Mesenchymal stem cell (in vitro differentiated cells and primary cell): Measurements from ENCODE around the gene DNAJC3.
A peak's percentile ranks its signal among the peaks of the same experiment; 100 is the strongest.
"Not testable (repeated sequence)": the region's sequence is repeated elsewhere in the genome, so short reads cannot be mapped to it uniquely, and the experiment has no call there.

Source experiments
- DNase-seq: peaks from one replicate; pipeline ENCODE4 v3.0.0-alpha.2; 2013
- H2AFZ ChIP-seq: one replicate; pipeline ENCODE4 v1.6.1; 2013; ENCODE audit warnings: low read depth, mild to moderate bottlenecking, control low read depth, inconsistent platforms, low read length, moderate library complexity
- H2AK5ac ChIP-seq: 2 replicates; pipeline ENCODE4 v1.6.1; 2013; ENCODE audit warnings: low read length, moderate library complexity, mild to moderate bottlenecking, inconsistent platforms; ENCODE audit not compliant: severe bottlenecking
- H2BK120ac ChIP-seq: one replicate; pipeline ENCODE4 v1.6.1; 2013; ENCODE audit warnings: low read depth, mild to moderate bottlenecking, inconsistent platforms, low read length, moderate library complexity
- H2BK12ac ChIP-seq, 2 experiments: one replicate each; pipeline ENCODE4 v1.6.1; 2013; ENCODE audit warnings: inconsistent platforms in 2 of 2, low read length in 2 of 2, mild to moderate bottlenecking in 2 of 2, moderate library complexity in 2 of 2, control low read depth in 1 of 2
- H2BK15ac ChIP-seq: one replicate; pipeline ENCODE4 v1.6.1; 2013; ENCODE audit warnings: mild to moderate bottlenecking, low read depth, inconsistent platforms; ENCODE audit not compliant: poor library complexity, severe bottlenecking
- H2BK5ac ChIP-seq: 2 replicates; pipeline ENCODE4 v1.6.1; 2013; ENCODE audit warnings: low read depth, mild to moderate bottlenecking, low read length, control low read depth, inconsistent platforms; ENCODE audit not compliant: poor library complexity, severe bottlenecking
- H3K14ac ChIP-seq, 2 experiments: one replicate each; pipeline ENCODE4 v1.6.1; 2013; ENCODE audit warnings: inconsistent platforms in 2 of 2, low read length in 2 of 2, control low read depth in 1 of 2, mild to moderate bottlenecking in 1 of 2, moderate library complexity in 1 of 2
- H3K18ac ChIP-seq, 2 experiments: one replicate each; pipeline ENCODE4 v1.6.1; 2013; ENCODE audit warnings: inconsistent platforms in 2 of 2, low read length in 2 of 2, control low read depth in 1 of 2, low read depth in 1 of 2, mild to moderate bottlenecking in 1 of 2
- H3K23ac ChIP-seq, 2 experiments: one replicate each; pipeline ENCODE4 v1.6.1; 2013; ENCODE audit warnings: inconsistent platforms in 2 of 2, low read length in 2 of 2, mild to moderate bottlenecking in 2 of 2, moderate library complexity in 2 of 2, control low read depth in 1 of 2
- H3K27ac ChIP-seq: 2 replicates; pipeline ENCODE4 v1.5.1; 2013; ENCODE audit warnings: mild to moderate bottlenecking, moderate library complexity, low read length, control low read depth, inconsistent platforms; ENCODE audit not compliant: poor library complexity, severe bottlenecking
- H3K27me3 ChIP-seq, 2 experiments: 2 replicates each; pipeline versions ENCODE4 v1.6.1 to v1.7.0; 2013; ENCODE audit warnings: low read length in 2 of 2, mild to moderate bottlenecking in 2 of 2, moderate library complexity in 2 of 2, control low read depth in 1 of 2, inconsistent platforms in 1 of 2; ENCODE audit not compliant: control insufficient read depth in 1 of 2, insufficient read depth in 1 of 2
- H3K36me3 ChIP-seq, 2 experiments: 2 replicates each; pipeline versions ENCODE4 v1.6.1 to v1.7.0; 2013; ENCODE audit warnings: low read length in 2 of 2, control low read depth in 1 of 2, inconsistent platforms in 1 of 2, low read depth in 1 of 2, mild to moderate bottlenecking in 1 of 2; ENCODE audit not compliant: insufficient read depth in 2 of 2, control insufficient read depth in 1 of 2
- H3K4ac ChIP-seq, 2 experiments: one replicate each; pipeline ENCODE4 v1.6.1; 2013; ENCODE audit warnings: inconsistent platforms in 2 of 2, low read length in 2 of 2, mild to moderate bottlenecking in 2 of 2, moderate library complexity in 2 of 2, control low read depth in 1 of 2, low read depth in 1 of 2
- H3K4me1 ChIP-seq: 2 replicates; pipeline ENCODE4 v1.6.1; 2013; ENCODE audit warnings: low read depth, low read length, control low read depth; ENCODE audit not compliant: control insufficient read depth, insufficient read depth
- H3K4me2 ChIP-seq: 2 replicates; pipeline ENCODE4 v1.6.1; 2013; ENCODE audit warnings: low read length, mild to moderate bottlenecking, inconsistent platforms; ENCODE audit not compliant: poor library complexity, severe bottlenecking
- H3K4me3 ChIP-seq, 2 experiments: 2 replicates each; pipeline versions ENCODE4 v1.5.1 to v1.7.0; 2013; ENCODE audit warnings: low read length in 2 of 2, mild to moderate bottlenecking in 2 of 2, control low read depth in 1 of 2, low read depth in 1 of 2; ENCODE audit not compliant: insufficient read depth in 1 of 2
- H3K79me1 ChIP-seq: replicated peaks from 2 replicates; pipeline ENCODE4 v1.6.1; 2013; ENCODE audit warnings: mild to moderate bottlenecking, control low read depth, low read length, inconsistent platforms; ENCODE audit not compliant: poor library complexity, severe bottlenecking
- H3K9ac ChIP-seq: 2 replicates; pipeline ENCODE4 v1.7.0; 2013; ENCODE audit warnings: mild to moderate bottlenecking, low read length, moderate library complexity
- H3K9me3 ChIP-seq: 2 replicates; pipeline ENCODE4 v1.7.0; 2013; ENCODE audit warnings: mild to moderate bottlenecking, low read length; ENCODE audit not compliant: control insufficient read depth
- H4K8ac ChIP-seq: one replicate; pipeline ENCODE4 v1.6.1; 2013; ENCODE audit warnings: inconsistent platforms, mild to moderate bottlenecking, low read length, moderate library complexity
- H4K91ac ChIP-seq: one replicate; pipeline ENCODE4 v1.6.1; 2013; ENCODE audit warnings: mild to moderate bottlenecking, low read length, inconsistent platforms
- WGBS: methylation state at CpG from one replicate; pipeline ENCODE4 v1.1.7; 2013; ENCODE audit warnings: mixed read lengths; 5-methylcytosine and 5-hydroxymethylcytosine counted together

The DNAJC3 gene

DNA sequence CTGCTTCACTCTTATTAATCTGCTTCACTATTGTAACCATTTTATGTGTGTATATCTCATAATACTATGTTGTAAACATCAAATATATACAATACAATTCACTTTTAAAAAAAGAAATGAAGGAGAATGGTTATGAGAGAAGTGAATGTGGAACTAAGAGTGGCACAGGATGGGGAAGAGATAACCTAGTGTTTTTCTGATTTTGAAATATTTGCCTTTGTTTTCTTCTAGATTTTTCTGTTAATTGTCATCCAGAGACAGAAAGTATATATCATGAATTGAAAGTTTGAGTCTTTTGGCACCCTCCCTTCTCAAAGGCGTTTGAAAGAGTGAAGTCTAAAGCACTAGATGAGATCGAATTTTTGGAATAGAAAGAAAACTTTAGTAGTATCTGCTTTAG is 2.8 kb downstream of the DNAJC3 start:
- H2BK15ac ChIP-seq = no peak overlapping the region
- H2AK5ac ChIP-seq = no peak overlapping the region
- 81% methylated on average over 2 of the region's 2 CpGs for WGBS

DNA sequence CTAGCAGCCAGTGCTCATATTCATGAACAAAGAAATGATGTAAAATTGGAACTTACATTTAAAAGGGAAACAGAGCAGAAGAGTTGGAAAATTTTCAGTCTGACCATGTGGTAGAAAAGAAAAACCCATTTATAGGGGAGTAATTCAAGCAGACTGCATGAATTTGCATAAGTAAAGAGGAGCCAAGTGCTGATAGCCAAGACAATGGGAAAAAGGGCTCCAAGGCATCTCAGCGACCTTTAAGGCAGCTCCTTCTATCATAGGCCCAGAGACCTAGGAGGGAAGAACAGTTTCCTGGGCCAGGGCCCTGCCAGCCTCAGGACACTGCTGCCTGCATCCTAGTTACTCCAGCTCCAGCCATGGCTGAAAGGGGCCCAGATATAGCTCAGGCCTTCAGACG is 7.5 kb downstream of the DNAJC3 start:
- no peak overlapping the region for H3K4me3 ChIP-seq
- H4K91ac ChIP-seq = no peak overlapping the region
- H3K23ac ChIP-seq = no peak overlapping the region
- H2AK5ac ChIP-seq = no peak overlapping the region
- H2BK15ac ChIP-seq = no peak overlapping the region
- H3K9me3 ChIP-seq = no peaks in the 10 kb centered on the region
- H3K4me2 ChIP-seq = no peak overlapping the region
- no peaks in the 10 kb centered on the region for H3K27me3 ChIP-seq
- no peak overlapping the region for H3K27ac ChIP-seq
- no peak overlapping the region for H2BK5ac ChIP-seq
- no peak overlapping the region for H3K14ac ChIP-seq
- no peaks in the 10 kb centered on the region for H3K4me1 ChIP-seq
- no peak overlapping the region for H2BK120ac ChIP-seq
- 74% methylated on average over 2 of the region's 2 CpGs for WGBS
- no peak overlapping the region for H3K9ac ChIP-seq
- no peak for DNase-seq
- no peak overlapping the region for H2BK12ac ChIP-seq
- H2AFZ ChIP-seq = no peak overlapping the region
- no peak overlapping the region for H3K18ac ChIP-seq
- H3K36me3 ChIP-seq = no peaks in the 10 kb centered on the region
- H3K79me1 ChIP-seq = peaks cover 16% of the 10 kb centered on the region
- no peak overlapping the region for H4K8ac ChIP-seq
- no peak overlapping the region for H3K4ac ChIP-seq

More for the DNA sequence above, 2.8 kb downstream of the DNAJC3 start:
- no peaks in the 10 kb centered on the region for H3K36me3 ChIP-seq
- no peaks in the 10 kb centered on the region for H3K4me1 ChIP-seq
- no peak overlapping the region for H3K4me2 ChIP-seq
- no peak overlapping the region for H3K14ac ChIP-seq
- no peak overlapping the region for H2BK12ac ChIP-seq
- H4K91ac ChIP-seq = no peak overlapping the region
- H3K9ac ChIP-seq = peak overlapping the region; percentile 95
- H3K27ac ChIP-seq = no peak overlapping the region
- no peak overlapping the region for H3K18ac ChIP-seq
- no peak overlapping the region for H2BK5ac ChIP-seq
- H3K27me3 ChIP-seq = no peaks in the 10 kb centered on the region
- H3K4ac ChIP-seq = no peak overlapping the region
- no peak overlapping the region for H4K8ac ChIP-seq
- H2AFZ ChIP-seq = no peak overlapping the region
- H3K4me3 ChIP-seq = peak overlapping the region in 1 of 2 experiments; percentile 30
- no peak overlapping the region for H2BK120ac ChIP-seq
- H3K23ac ChIP-seq = no peak overlapping the region
- peaks cover 9% of the 10 kb centered on the region for H3K79me1 ChIP-seq
- H3K9me3 ChIP-seq = no peaks in the 10 kb centered on the region
- no peak for DNase-seq

DNA sequence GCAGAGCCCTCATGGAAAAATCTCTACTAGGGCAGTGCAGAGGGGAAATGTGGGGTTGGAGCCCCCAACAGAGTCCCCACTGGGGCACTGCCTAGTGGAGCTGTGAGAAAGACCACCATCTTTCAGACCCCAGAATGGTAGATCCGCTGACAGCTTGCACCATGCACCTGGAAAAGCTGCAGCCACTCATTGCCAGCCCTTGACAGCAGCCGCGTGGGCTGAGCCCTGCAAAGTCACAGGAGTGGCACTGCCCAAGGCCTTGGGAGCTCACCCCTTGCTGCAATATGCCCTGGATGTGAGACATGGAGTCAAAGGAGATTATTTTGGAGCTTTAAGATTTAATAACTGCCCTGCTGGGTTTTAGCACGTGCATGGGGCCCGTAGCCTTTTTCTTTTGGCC is 8.0 kb downstream of the DNAJC3 start:
- H3K18ac ChIP-seq, H3K14ac ChIP-seq: not testable (repeated sequence)
- 96% methylated on average over 5 of the region's 5 CpGs for WGBS

DNA sequence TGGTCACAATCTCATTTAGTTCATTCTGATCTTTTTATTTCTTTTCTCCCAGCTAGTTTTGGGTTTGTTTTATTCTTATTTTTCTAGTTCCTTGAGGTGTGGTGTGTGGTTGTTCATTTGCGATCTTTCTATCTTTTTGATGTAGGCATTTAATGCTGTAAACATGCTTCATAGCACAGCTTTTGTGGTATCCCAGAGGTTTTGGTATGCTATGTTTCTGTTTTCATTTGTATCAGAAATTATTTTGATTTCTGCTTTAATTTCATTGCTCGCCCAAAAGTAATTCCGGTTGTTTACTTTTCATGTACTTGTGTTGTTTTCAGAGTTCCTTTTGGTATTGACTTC is 12.6 kb downstream of the DNAJC3 start:
- no peak overlapping the region for H2BK15ac ChIP-seq
- H3K14ac ChIP-seq = no peak overlapping the region
- H3K36me3 ChIP-seq = no peaks in the 10 kb centered on the region
- DNase-seq = no peak
- H2AK5ac ChIP-seq = no peak overlapping the region
- H2BK5ac ChIP-seq = no peak overlapping the region
- peaks cover 9% of the 10 kb centered on the region for H3K79me1 ChIP-seq
- no peak overlapping the region for H3K4me2 ChIP-seq
- no peak overlapping the region for H3K4ac ChIP-seq
- H3K27me3 ChIP-seq = no peaks in the 10 kb centered on the region
- H2BK120ac ChIP-seq = no peak overlapping the region
- no peak overlapping the region for H3K18ac ChIP-seq
- H3K27ac ChIP-seq = no peak overlapping the region
- H3K9me3 ChIP-seq = no peaks in the 10 kb centered on the region
- no peak overlapping the region for H4K8ac ChIP-seq
- no peaks in the 10 kb centered on the region for H3K4me1 ChIP-seq
- H3K23ac ChIP-seq = no peak overlapping the region
- no peak overlapping the region for H3K4me3 ChIP-seq
- WGBS = 95% methylated on average over 1 of the region's 3 CpGs
- H4K91ac ChIP-seq = no peak overlapping the region
- no peak overlapping the region for H2AFZ ChIP-seq
- H2BK12ac ChIP-seq = no peak overlapping the region
- no peak overlapping the region for H3K9ac ChIP-seq

More for the DNA sequence above, 8.0 kb downstream of the DNAJC3 start:
- not testable (repeated sequence) for H2AK5ac ChIP-seq, H3K36me3 ChIP-seq, H3K9ac ChIP-seq, H2AFZ ChIP-seq, H3K4ac ChIP-seq, H2BK12ac ChIP-seq, H3K4me1 ChIP-seq, H4K8ac ChIP-seq, H3K4me3 ChIP-seq, H3K27ac ChIP-seq, H3K23ac ChIP-seq, DNase-seq, H2BK120ac ChIP-seq, H2BK5ac ChIP-seq, H3K27me3 ChIP-seq, H2BK15ac ChIP-seq, H4K91ac ChIP-seq, H3K4me2 ChIP-seq, H3K9me3 ChIP-seq
- H3K79me1 ChIP-seq = peaks cover 16% of the 10 kb centered on the region
